Hypothalamus (tissue), 51 donors: Measurements from ENCODE around the gene MYLK.

ENCODE experiments used
- DNase-seq, 51 donors: peaks; one replicate each; lab custom pipeline; 2025; lab: John Stamatoyannopoulos, UW

MYLK gene

GRCh38 chr3:123583561-123583960 is 300.6 kb downstream of the MYLK start:
- no peak for DNase-seq

- no peak for DNase-seq
Measured at GRCh38 chr3:123582315-123582714, 301.8 kb downstream of the MYLK start.

- no peak for DNase-seq
Measured at GRCh38 chr3:123576122-123576521, 308.0 kb downstream of the MYLK start.

GRCh38 chr3:123571973-123572365 is 312.2 kb downstream of the MYLK start:
- no peak for DNase-seq

GRCh38 chr3:123571264-123571972 is 312.7 kb downstream of the MYLK start:
- peak in 3 of 51 donors; percentile 6 to 19 (median 8) for DNase-seq

- no peak for DNase-seq
Measured at GRCh38 chr3:123568875-123569274, 315.3 kb downstream of the MYLK start.

GRCh38 chr3:123568034-123568433 is 316.1 kb downstream of the MYLK start:
- DNase-seq, result peak in 26 of 51 donors; percentile 7 to 65 (median 34)

GRCh38 chr3:123564056-123564455 is 320.1 kb downstream of the MYLK start:
- no peak for DNase-seq

GRCh38 chr3:123562547-123562946 is 321.6 kb downstream of the MYLK start:
- DNase-seq, result no peak

GRCh38 chr3:123561188-123561587 is 322.9 kb downstream of the MYLK start:
- no peak for DNase-seq
